ENCODE results near the gene FBXO47.

DNA sequence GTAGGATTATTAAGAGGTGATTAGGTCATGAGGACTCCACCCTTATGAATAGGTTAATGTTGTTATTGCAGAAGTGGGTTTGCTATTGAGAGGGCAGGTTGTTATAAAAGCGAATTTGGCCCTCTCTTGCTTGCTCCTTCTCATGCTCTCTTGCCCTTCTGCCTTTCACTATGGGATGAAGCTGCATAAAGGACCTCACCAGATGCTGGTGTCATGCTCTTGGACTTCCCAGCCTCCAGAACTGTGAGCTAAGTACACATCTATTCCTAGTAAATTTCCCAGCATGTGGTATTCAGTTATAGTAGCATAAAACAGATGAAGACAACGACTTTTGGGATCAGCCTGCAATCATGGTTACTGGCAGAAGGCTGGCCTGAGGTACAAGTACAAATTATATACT is 41.4 kb upstream of the FBXO47 start:
- TF ChIP-seq POLR2A (IDR thresholded peaks at IDR 0.05) (no peak), CTCF (IDR thresholded peaks at IDR 0.05) (no peak)

Measured in body of pancreas (tissue), 4 donors.